Kasumi-1 (cell line): ENCODE results near the gene ADCY4.
"Not testable (repeated sequence)": the region's sequence is repeated elsewhere in the genome, so short reads cannot be mapped to it uniquely, and the experiment has no call there.

ENCODE experiments used
- DNase-seq, 2 experiments: peaks; one replicate each; lab custom pipeline; 2025; lab: John Stamatoyannopoulos, UW

The ADCY4 gene

GRCh38 chr14:24334431-24335291 is at the start of gene ADCY4:
TSS of gene ADCY4 (minus strand) at chr14:24335071. CDS start at chr14:24334652, 419 bp downstream.
- no peak for DNase-seq

GRCh38 chr14:24384169-24384568 is 49.3 kb upstream of the ADCY4 start:
- no peak for DNase-seq

DNA sequence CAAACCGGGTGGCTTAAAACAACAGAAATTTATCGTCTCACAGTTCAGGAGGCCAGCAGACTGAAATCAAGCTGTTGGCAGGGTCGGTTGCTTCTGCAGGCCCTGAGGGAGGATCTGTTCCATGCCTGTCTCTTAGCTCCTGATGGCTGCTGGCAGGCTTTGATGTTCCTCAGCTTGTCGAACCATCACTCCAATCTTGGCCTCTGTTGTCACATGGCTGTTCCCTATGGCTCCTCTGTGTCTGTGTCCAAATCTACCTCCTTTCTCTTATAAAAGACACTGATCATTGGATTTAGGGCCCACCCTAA is 47.1 kb upstream of the ADCY4 start:
- no peak for DNase-seq

DNA sequence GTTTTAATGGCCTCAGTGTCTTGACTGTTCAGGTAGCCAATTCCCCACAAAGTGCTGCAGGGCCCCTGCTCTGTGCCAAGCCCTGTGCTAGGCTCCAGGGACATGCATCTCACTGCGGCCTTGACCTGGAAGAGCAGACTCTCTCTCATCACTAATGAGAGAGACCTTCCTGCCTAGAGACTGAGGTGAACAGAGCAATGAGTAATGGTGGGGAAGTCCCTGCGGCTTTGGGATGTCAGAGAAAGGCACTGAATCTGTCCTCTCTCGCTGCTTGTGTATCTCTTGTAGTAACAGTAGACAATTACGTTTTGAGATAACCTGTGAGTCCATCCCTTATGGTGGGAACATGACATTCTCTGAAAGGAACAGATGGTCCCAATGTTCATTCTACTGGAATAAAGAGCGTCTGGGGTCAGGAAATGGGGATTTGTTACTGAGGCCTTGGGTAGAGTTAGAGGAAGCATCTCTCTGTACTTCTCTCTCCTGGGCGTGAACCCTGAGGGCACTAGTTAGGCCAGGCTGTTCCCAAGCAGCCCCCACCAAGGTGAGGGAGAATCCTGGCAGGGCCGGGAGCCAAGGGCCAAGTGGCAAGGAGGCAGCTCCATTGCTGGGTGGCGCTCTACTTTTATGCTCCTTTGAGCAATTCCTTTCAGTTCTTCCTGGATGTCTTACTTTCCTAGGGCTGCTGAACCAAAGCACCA is 46.6 kb upstream of the ADCY4 start:
- DNase-seq: no peak

GRCh38 chr14:24379907-24380730 is 45.2 kb upstream of the ADCY4 start:
- DNase-seq: no peak

GRCh38 chr14:24378981-24379906 is 44.4 kb upstream of the ADCY4 start:
- DNase-seq: no peak

DNA sequence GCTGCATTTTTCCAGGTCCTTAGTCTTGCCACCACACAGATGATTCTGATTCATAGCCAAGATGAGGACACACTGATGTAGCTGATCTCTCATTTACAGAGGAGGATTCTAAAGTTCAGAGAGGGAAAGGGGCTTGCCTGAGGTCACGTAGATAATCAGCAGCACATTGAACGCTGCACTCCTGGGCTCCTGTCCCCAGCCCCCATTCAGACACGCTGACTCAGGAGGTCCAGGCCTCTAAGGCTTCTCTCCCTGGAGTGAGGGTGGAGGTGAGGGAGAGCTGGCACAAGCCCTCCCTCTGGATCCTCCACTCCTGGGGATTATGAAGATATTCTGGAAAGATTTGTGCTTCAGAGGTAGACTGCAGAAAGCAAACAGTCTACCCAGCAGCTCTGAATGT is 43.5 kb upstream of the ADCY4 start:
- DNase-seq: no peak

GRCh38 chr14:24377657-24378056 is 42.8 kb upstream of the ADCY4 start:
- no peak for DNase-seq

- DNase-seq: no peak
Observed at GRCh38 chr14:24377126-24377525, 42.3 kb upstream of the ADCY4 start.

DNA sequence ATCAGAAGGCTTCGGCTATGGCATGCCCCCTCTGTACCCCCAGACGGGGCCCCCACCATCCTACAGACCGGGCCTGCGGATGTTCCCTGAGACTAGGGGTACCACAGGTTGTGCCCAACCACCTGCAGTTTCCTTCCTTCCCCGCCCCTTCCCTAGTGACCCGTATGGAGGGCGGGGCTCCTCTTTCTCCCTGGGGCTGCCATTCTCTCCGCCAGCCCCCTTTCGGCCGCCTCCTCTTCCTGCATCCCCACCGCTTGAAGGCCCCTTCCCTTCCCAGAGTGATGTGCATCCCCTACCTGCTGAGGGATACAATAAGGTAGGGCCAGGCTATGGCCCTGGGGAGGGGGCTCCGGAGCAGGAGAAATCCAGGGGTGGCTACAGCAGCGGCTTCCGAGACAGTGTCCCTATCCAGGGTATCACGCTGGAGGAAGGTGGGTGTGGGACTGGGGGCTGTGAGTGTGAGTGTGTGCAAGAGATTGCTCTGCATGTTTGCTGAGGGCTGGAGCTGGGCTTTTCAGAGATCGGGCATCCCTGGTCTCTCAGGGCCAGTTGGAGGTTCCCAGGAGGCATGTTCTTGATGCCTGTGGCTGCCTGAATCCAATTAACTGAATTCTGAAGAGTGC is 41.7 kb upstream of the ADCY4 start:
- DNase-seq: no peak

GRCh38 chr14:24372701-24373416 is 38.0 kb upstream of the ADCY4 start:
- DNase-seq: no peak

DNA sequence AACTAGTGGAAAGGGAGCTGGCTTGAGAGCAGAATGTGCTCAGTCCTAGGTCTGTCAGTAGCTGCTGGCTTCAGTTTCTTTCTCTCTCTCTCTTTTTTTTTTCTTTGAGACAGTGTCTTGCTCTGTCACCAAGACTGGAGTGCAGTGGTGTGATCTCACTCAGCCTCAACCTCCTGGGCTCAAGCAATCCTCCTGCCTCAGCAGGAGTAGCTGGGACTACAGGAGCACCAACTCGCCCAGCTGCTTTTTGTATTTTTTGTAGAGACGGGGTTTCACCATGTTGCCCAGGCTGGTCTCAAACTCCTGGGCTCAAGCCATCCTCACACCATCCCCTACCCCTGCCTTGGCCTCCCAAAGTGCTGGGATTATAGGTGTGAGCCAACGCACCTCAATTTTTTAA is 36.7 kb upstream of the ADCY4 start:
- DNase-seq: not testable (repeated sequence)

GRCh38 chr14:24370748-24371147 is 35.9 kb upstream of the ADCY4 start:
- no peak for DNase-seq

DNA sequence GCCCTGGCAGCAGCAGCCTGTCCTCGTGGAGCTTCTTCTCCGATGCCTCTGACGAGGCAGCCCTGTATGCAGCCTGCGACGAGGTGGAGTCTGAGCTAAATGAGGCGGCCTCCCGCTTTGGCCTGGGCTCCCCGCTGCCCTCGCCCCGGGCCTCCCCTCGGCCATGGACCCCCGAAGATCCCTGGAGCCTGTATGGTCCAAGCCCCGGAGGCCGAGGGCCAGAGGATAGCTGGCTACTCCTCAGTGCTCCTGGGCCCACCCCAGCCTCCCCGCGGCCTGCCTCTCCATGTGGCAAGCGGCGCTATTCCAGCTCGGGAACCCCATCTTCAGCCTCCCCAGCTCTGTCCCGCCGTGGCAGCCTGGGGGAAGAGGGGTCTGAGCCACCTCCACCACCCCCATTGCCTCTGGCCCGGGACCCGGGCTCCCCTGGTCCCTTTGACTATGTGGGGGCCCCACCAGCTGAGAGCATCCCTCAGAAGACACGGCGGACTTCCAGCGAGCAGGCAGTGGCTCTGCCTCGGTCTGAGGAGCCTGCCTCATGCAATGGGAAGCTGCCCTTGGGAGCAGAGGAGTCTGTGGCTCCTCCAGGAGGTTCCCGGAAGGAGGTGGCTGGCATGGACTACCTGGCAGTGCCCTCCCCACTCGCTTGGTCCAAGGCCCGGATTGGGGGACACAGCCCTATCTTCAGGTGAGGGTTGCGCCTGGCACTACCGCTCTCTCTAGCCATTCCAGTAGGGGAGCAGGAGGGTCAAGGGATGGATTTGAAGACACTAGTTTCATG is 35.2 kb upstream of the ADCY4 start:
- DNase-seq: no peak

DNA sequence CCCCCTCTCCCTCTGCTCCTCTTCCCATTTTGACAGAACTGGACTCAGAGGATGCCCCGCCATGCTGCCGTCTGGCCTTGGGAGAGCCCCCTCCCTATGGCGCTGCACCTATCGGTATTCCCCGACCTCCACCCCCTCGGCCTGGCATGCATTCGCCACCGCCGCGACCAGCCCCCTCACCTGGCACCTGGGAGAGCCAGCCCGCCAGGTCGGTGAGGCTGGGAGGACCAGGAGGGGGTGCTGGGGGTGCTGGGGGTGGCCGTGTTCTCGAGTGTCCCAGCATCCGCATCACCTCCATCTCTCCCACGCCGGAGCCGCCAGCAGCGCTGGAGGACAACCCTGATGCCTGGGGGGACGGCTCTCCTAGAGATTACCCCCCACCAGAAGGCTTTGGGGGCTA is 34.6 kb upstream of the ADCY4 start:
- no peak for DNase-seq

DNA sequence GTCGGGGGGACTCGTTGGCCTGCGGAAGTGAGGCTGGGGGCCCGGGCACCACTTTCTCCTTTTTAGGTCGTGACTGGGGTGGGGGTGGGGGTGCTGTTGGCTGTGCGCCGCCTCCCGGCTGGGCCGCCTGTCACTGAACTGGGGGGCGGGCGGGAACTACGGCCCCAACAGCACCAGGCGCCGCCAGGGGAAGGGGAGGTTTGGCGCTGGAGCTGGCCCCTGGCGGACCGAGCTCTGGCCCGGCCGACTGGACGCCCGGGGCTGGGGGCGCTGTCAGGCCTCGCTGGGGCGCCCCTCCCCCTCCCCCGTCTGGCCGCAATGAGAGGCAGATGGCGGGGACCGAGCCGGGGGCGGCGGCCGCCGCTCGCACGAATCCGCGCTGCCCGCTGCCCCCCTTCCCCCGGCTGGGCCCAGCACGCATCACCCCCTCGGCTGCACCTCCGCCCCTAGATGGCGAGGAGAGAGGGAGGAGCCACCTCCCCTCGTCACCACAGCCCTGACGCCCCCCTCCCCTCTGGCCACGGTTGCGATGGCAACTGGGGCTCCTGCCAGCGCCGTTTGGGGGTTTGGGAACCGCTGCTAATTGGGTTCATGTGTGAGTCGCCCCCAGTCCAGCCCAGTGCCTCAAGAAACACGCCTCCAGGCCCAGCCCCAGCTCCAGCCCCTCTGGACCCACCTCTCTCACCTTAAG is 33.8 kb upstream of the ADCY4 start:
- no peak for DNase-seq

GRCh38 chr14:24368212-24368561 is 33.3 kb upstream of the ADCY4 start:
- DNase-seq: no peak

GRCh38 chr14:24367514-24368211 is 32.8 kb upstream of the ADCY4 start, which contains the start of gene NFATC4:
TSS of gene NFATC4 (plus strand) at chr14:24368184. CDS start at chr14:24368341, 157 bp downstream.
- no peak for DNase-seq
